DOHH2 (cell line): ENCODE measurements around the gene OVCA2.

Experiments
- EZH2phosphoT487 ChIP-seq: fragments of 200-600 bp; sonication (generic); IDR thresholded peaks from 2 replicates; pipeline ENCODE4 v1.6.1; 2017; ENCODE audit warnings: borderline replicate concordance, mild to moderate bottlenecking, antibody characterized with exemption, low read length, moderate library complexity, mixed read lengths
- TF ChIP-seq, protein P1 (sequence below): fragments of 200-600 bp; sonication (generic); IDR thresholded peaks from one replicate; pipeline ENCODE4 v1.5.1; 2014; ENCODE audit warnings: antibody characterized with exemption, mild to moderate bottlenecking, low read depth, low read length; ENCODE audit not compliant: poor library complexity, severe bottlenecking

DNA sequence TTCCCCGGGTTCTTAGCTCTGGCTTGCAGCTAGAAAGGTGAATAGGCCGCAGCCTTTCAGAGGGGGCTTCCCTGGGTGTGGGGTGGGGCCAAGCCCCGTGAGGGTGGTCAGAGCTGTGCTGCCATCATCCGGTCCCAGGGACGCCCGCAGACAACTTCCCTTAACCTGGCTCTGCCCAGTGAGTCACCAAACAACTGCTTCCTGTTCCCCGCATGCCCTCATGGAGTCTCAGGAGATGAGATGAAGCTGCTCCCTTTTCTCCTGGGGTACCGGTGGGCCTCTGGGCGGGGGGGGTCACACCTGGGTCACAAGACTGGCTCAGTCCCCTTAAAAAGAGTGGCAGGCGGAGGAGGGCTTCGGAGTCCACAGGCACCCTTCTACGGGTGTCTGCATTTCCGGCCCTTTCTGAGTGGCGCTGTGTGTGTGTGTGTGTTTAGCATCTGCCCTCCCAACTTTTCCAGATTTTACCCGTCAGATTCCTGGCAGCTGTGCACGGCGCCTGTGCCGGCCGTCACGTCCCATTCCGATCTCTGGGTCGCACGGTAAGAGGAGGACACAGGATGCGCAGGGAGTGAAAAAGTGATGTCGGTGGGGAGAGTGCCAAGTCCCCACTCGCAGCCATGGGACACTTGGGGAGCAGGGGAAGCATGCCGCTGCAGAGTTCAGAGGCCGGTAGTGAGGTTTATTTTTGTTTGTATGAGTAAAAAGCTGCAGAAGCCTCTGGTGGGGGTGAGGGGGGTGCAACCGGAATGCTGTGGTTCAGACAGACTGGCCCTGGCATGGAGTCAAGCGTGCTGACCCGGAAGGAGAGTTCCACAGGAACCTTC is 29.8 kb downstream of the OVCA2 start:
- TF ChIP-seq, protein P1, sequence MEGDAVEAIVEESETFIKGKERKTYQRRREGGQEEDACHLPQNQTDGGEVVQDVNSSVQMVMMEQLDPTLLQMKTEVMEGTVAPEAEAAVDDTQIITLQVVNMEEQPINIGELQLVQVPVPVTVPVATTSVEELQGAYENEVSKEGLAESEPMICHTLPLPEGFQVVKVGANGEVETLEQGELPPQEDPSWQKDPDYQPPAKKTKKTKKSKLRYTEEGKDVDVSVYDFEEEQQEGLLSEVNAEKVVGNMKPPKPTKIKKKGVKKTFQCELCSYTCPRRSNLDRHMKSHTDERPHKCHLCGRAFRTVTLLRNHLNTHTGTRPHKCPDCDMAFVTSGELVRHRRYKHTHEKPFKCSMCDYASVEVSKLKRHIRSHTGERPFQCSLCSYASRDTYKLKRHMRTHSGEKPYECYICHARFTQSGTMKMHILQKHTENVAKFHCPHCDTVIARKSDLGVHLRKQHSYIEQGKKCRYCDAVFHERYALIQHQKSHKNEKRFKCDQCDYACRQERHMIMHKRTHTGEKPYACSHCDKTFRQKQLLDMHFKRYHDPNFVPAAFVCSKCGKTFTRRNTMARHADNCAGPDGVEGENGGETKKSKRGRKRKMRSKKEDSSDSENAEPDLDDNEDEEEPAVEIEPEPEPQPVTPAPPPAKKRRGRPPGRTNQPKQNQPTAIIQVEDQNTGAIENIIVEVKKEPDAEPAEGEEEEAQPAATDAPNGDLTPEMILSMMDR: no peak
- no peak for TF ChIP-seq EZH2phosphoT487
